ENCODE measurements around the gene COMMD8.
"Not testable (repeated sequence)": the region's sequence is repeated elsewhere in the genome, so short reads cannot be mapped to it uniquely, and the experiment has no call there.

The COMMD8 gene

GRCh38 chr4:47463235-47463956 lies at the start of gene COMMD8:
COMMD8 (minus strand) TSS chr4:47463702; CDS start chr4:47463651, 51 bp downstream.
- DNase-seq (ENCODE audit: low read depth) = peak; percentile 93

- peak; percentile 28 for DNase-seq (ENCODE audit: low read depth)
These were observed 47.1 kb upstream of the COMMD8 start for GRCh38 chr4:47510506-47511143.

GRCh38 chr4:47505666-47506065 lies 42.2 kb upstream of the COMMD8 start:
- DNase-seq (ENCODE audit: low read depth) = no peak

GRCh38 chr4:47505147-47505546 lies 41.6 kb upstream of the COMMD8 start:
- DNase-seq (ENCODE audit: low read depth) = no peak

- DNase-seq (ENCODE audit: low read depth) = no peak
These were observed 37.3 kb upstream of the COMMD8 start for GRCh38 chr4:47500776-47501175.

- no peak for DNase-seq (ENCODE audit: low read depth)
These were observed 36.2 kb upstream of the COMMD8 start for GRCh38 chr4:47499700-47500099.

GRCh38 chr4:47498899-47499298 lies 35.4 kb upstream of the COMMD8 start:
- no peak for DNase-seq (ENCODE audit: low read depth)

GRCh38 chr4:47494124-47494430 lies 30.6 kb upstream of the COMMD8 start:
- no peak for DNase-seq (ENCODE audit: low read depth)

GRCh38 chr4:47493238-47494123 lies 30.0 kb upstream of the COMMD8 start:
- DNase-seq (ENCODE audit: low read depth) = no peak

GRCh38 chr4:47490550-47490949 lies 27.0 kb upstream of the COMMD8 start:
- DNase-seq (ENCODE audit: low read depth) = peak; percentile 32

GRCh38 chr4:47488706-47489105 lies 25.2 kb upstream of the COMMD8 start:
- no peak for DNase-seq (ENCODE audit: low read depth)

- not testable (repeated sequence) for DNase-seq (ENCODE audit: low read depth)
These were observed 23.2 kb upstream of the COMMD8 start for GRCh38 chr4:47486727-47487126.

GRCh38 chr4:47486231-47486673 lies 22.8 kb upstream of the COMMD8 start:
- DNase-seq (ENCODE audit: low read depth) = peak; percentile 23

- DNase-seq (ENCODE audit: low read depth) = peak; percentile 26
These were observed 22.3 kb upstream of the COMMD8 start for GRCh38 chr4:47485768-47486167.

- DNase-seq (ENCODE audit: low read depth) = peak; percentile 93
These were observed 21.7 kb upstream of the COMMD8 start, which contains the start of gene ATP10D for GRCh38 chr4:47485047-47485692. ATP10D (plus strand) TSS chr4:47485275; CDS start chr4:47512541, 27,266 bp downstream.

GRCh38 chr4:47484168-47484567 lies 20.7 kb upstream of the COMMD8 start:
- no peak for DNase-seq (ENCODE audit: low read depth)

- DNase-seq (ENCODE audit: low read depth) = no peak
These were observed 20.2 kb upstream of the COMMD8 start for GRCh38 chr4:47483745-47484144.

GRCh38 chr4:47482326-47482725 lies 18.8 kb upstream of the COMMD8 start:
- DNase-seq (ENCODE audit: low read depth) = peak; percentile 92

GRCh38 chr4:47478804-47479203 lies 15.3 kb upstream of the COMMD8 start:
- DNase-seq (ENCODE audit: low read depth) = no peak

GRCh38 chr4:47475411-47475810 lies 11.9 kb upstream of the COMMD8 start:
- no peak for DNase-seq (ENCODE audit: low read depth)

GRCh38 chr4:47474799-47475198 lies 11.3 kb upstream of the COMMD8 start:
- no peak for DNase-seq (ENCODE audit: low read depth)

GRCh38 chr4:47473141-47473750 lies 9.7 kb upstream of the COMMD8 start:
- DNase-seq (ENCODE audit: low read depth) = peak; percentile 35
